Activated naive CD4-positive, alpha-beta T cell treated with Interleukin-2 at 50 U/mL for 16 hours (primary cell): ENCODE results near the gene OAT.
A peak's percentile ranks its signal among the peaks of the same experiment; 100 is the strongest.
"Not testable (repeated sequence)": the region's sequence is repeated elsewhere in the genome, so short reads cannot be mapped to it uniquely, and the experiment has no call there.

Source experiments
- DNase-seq: peaks from one replicate; pipeline ENCODE4 v3.0.0-alpha.2; 2020

The OAT gene

GRCh38 chr10:124375691-124376090, 43.0 kb downstream of the OAT start:
- DNase-seq, result no peak

- DNase-seq, result no peak
Observed at GRCh38 chr10:124375353-124375614, 43.4 kb downstream of the OAT start.

DNA sequence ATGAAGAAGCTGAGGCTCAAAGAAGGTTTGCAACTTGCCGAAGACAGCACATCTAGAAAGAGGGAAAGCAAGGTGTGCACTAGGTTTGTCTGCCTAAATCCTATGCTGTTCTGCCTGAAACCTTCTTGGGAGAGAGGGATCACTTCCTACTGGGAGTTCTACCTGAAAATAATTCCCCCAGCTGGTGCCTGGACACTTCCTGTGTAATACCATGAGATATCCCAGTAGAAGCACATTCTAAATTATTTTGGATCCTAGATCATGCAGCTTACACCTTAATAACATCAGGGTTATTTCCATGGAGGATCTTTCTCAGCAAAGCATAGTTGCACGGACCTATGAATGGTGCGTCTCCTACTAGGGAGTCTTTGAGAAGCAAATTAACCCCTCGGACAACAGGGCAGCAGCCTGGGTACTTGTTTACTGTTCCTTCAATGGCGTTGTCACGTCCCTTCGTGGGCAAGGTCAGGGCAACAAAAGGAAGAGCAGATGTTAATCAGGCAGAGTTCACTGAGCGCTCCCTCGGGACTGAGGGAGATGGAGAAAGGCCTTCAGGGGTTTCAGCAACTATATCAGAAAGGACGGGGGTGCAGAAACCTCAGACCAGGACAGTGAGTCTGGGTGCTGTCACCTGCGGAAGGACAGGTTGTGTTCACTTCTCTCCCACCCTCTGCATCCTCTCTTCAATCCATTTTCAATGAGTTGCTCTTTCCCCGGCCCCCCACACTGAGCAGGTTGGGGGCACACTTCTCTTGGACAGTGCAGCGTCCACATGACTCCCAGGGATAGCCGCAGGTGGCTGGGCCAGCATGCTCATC, 44.0 kb downstream of the OAT start:
- DNase-seq, result no peak

DNA sequence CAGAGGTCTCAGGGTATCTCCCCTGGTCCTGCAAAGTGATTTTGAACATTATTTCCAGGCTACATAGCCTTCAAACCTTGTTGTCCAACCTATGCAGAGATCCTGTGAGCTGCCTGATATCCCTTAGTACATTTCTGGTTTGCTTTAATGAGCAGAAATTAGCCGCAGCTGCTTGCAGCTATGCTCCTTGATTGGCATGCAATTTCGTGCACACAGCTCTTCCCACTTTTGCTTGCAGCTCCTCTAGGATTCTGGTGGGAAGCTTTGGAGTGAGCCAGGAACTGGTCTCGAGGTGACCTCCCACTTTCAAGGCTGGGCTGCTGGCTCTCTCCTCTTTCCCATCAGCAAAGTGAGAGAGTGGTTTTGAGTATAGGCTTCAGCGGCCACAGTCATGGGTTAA, 45.8 kb downstream of the OAT start:
- no peak for DNase-seq

GRCh38 chr10:124370426-124370825, 48.3 kb downstream of the OAT start:
- DNase-seq, result no peak

DNA sequence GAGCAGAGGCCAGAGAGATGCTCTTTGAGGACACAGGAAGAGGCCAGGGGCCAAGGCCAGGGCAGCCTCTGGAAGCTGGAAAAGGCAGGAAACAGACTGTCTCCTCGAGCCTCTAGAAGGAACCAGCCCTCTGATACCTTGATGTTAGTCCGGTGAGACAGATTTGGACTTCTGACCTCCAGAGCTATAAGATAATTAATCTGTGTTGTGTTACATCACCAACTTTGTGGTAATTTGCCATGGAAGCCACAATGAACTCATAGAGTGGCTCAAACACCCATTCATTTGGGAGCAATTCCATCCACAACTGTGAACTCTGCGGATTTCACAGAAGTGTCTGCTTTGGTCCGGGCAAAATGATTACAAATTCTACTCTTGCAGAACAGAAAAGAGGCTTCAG, 48.7 kb downstream of the OAT start:
- DNase-seq, result no peak

- DNase-seq, result not testable (repeated sequence)
Observed at GRCh38 chr10:124369533-124369932, 49.2 kb downstream of the OAT start.

GRCh38 chr10:124369066-124369465, 49.7 kb downstream of the OAT start:
- no peak for DNase-seq

DNA sequence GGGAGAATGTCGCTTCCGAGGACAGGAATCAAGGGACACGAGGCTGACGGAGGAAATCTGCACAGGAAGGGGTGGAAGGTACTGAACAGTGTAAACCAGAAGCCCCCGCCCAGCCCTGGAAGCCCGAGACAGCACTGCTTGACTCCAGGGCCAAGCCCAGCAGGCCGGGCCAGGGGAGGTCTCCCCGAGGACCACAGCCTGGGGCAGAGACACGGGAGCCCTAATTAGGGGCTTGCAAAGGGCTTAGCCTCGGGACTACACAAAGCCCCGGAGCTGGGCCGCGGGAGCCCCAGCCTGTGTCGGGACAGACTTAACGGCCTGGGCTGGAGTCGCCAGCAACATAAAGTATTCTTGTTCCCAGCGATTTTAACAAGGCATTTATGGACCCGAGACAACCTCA, 50.8 kb downstream of the OAT start:
- no peak for DNase-seq

GRCh38 chr10:124367414-124367813, 51.3 kb downstream of the OAT start:
- DNase-seq, result no peak

DNA sequence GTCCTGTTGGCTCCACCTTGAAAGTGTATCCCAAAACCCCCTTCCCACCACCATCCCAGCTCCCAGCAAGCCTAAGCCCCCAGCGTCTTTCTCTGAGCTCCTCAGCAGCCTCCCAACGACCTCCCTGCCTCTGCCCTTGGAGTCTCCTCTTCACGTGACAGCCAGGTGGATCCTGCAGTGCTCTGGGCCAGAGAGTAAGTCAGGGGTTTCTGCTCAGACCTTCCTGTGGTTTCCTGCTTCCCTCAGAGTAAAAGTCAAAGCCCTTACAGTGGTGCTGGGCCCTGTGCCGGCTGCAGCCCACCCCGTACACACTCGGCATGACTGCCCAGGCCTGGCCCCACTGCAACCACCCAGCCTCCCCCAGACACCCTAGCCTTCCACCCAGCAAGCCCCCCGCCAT, 51.9 kb downstream of the OAT start:
- DNase-seq, result no peak

- no peak for DNase-seq
Observed at GRCh38 chr10:124366343-124366742, 52.4 kb downstream of the OAT start.

- DNase-seq, result no peak
Observed at GRCh38 chr10:124364674-124365073, 54.0 kb downstream of the OAT start.

DNA sequence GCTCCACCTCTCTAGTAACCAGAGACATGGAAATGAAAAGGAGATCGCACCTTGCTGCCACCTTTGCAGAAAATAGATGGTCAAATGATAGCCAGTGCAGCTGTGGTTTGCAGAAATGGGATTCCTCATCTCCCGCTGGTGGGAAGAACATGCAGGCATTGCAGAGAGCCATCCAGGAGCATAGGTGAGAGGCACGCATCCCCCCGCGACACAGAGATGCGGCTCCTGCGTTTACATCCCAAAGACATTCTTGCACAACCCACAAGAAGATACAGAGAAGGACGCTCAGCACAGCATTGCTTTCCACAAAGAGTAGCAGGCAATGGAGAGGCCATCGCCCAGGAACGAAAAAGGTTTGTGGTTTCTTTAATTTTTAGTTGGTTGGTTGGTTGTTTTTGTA, 56.2 kb downstream of the OAT start:
- no peak for DNase-seq

DNA sequence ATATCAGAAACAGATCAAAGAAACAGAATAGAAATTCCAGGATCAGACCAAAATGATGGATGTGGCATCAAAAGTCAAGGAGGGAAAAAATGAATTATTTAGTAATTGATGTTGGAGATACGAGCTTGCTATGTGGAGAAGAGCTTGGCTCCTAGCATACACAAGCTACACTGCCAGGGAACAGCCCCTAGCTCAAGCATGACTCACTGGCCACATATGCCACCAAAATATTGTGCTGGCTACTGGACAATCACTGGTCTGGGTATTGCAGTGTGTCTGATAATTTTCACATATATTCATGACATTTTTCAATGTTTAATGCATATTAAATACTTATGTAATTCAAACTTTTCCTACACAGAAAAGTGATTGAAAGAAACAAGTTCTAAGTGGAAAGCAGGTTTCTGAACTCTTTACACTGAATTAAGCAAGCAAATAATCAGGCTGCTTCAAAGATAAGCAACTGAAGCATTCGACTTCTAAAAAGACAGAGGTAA, 59.3 kb downstream of the OAT start:
- DNase-seq, result no peak

DNA sequence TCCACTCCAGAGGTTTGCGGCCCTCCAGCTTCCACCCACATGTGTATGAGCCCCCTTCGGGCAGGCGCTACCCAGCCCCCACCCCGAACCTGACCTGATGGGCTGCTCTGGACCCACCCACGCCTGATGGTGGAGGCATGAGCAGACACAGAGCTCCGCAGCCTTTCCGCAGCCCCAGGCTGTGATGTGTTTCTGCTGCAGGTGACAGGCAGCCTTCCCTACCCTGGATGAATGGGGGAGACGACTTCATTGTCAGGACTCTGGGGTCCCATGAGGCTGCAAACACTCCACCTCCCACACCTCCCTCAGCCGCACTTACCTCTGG, 61.2 kb downstream of the OAT start:
- no peak for DNase-seq

DNA sequence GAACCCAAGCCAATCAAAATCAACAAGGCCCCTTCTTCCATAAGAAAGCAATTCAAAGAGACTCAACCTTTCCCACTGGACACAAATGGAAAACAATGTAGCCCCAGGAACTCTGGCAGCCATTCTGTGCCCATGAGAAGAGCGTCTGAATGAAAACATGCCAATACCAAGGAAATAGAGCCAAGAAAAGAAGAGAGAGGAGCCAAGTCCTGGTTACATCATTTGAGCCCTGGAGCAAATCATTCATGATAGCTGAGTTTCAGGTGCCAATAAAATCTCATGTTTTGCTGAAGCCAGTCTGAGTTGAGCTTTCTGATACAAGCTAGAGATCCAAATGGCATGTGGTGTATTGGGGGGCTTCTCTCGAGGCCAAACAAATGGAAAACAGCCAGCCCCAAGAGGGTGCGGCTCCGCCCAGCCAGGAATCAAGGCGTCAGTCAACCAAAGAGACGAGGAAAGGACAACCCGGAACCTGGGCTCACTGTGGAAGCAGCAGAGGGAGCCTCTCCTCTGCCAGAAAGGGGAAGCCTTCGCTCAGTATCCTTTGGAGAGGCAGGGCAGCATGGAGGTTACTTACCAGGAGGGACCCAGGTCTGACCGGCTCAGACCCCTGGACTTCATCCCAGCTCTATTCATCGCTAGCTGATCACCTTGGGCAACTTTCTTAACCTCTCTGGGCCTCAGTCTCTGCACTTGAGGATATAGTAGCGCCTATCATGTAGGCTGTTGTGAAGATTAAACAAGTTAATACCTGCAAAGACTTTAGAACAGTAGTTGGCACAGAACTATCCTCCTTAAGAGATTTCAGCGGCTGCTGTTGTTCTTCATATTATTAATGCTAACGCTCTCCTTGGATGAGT, 61.8 kb downstream of the OAT start:
- no peak for DNase-seq

DNA sequence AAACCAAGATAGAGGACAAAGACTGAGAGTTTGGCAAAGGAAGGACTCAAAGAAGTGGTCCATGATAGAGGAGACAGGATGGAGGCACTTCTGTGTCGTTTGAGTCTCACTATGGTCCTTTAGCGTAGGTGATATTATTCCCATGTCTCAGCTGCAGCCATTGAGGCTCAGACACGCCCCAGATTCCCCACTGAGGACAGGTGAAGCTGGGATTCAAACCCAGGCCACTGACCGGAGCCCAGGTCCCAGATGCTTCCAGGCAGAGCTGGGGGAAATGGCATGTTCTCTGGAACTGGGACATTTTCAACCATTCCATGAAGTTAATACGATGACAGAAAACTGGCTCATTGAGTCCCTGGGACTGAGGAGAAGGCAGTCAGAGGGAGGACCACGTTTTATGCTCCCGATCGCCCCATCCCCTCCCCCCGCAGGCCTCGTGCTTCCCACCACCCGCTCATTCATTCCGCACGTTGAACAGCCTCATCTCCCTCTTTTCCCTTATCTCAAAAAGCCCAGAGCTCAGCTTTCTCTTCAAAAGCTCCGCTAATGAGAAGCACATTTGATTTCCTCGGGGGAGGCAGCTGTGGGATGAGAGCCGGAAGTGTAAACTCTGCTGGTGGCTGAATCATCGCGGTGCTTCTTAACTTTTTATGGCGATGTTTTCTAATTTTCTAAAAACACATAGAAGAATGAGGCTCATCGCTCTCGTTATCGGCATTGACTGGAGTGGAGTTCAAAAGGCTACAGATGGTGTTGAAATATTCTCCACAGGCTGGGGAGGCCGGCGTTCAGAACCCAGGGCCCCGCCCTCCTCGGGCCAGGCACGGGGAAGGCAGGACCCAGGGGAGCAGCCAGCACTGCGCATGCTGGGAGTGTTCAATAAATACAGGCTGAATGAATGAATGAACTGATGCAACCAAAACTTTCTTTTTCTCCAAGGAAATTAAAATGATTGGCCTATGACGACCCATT, 64.0 kb downstream of the OAT start:
- peak; percentile 23 for DNase-seq

GRCh38 chr10:124353896-124354295, 64.8 kb downstream of the OAT start:
- no peak for DNase-seq

- DNase-seq, result no peak
Observed at GRCh38 chr10:124353091-124353815, 65.5 kb downstream of the OAT start.

DNA sequence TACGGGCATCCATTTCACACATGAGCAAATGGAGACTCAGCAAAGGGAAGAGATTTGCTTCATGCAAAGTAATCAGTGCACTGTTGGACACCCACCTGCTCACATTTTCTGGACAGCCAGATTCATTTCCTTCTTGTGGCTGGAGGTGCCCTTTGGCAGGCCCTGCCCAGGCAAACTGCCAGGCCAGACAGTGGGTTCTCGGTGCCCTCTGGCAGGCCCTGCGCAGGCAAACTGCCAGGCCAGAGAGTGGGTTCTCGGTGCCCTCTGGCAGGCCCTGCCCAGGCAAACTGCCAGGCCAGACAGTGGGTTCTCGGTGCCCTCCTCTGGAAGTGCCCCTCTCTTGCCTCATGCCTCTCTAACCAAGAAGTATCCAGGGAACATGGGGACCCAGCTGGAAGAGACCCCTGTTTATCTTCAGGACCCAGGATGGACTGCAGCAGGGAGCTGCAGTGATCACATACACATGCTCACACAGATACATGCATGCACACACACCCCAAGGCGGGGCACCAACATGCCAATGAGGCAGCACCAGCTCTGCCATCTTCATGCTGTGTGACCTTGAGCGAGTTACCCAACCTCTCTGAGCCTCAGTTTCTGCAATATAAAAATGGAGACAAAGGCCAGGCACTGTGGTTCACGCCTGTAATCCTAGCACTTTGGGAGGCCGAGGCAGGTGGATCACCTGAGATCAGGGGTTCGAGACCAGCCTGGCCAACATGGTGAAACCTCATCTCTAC, 67.1 kb downstream of the OAT start:
- DNase-seq, result no peak

- no peak for DNase-seq
Observed at GRCh38 chr10:124350806-124351205, 67.9 kb downstream of the OAT start.
